Breast epithelium (tissue), 4 donors: ENCODE measurements around the gene CAPZA1. TPM values are rescaled to one million over a fixed set of nuclear protein-coding genes. Genes with fewer than 3 reads are reported as not detected.

Source experiments
- DNase-seq, 2 donors: peaks; one replicate each; pipeline ENCODE4 v3.0.0-alpha.2; 2019; ENCODE audit warnings: low spot score in 2 of 2
- H3K27ac ChIP-seq, 2 donors: fragments of 200-600 bp; sonication (generic) in 1 of 2; one replicate each; pipeline ENCODE4 v1.5.1; 2016 to 2019; ENCODE audit warnings: mild to moderate bottlenecking in 1 of 2
- H3K27me3 ChIP-seq, 2 donors: fragments of 200-600 bp; sonication (generic) in 1 of 2; one replicate each; pipeline versions ENCODE4 v1.5.1 to v1.6.0; 2017 to 2019; ENCODE audit warnings: control low read depth in 1 of 2, mild to moderate bottlenecking in 1 of 2
- H3K36me3 ChIP-seq: fragments of 200-600 bp; one replicate; pipeline ENCODE4 v1.5.1; 2019
- H3K4me1 ChIP-seq, 2 donors: fragments of 200-600 bp; sonication (generic); one replicate each; pipeline ENCODE4 v1.5.1; 2016 to 2019; ENCODE audit warnings: control low read depth in 1 of 2
- H3K4me3 ChIP-seq, 3 donors: fragments of 200-600 bp; sonication (generic); 1 replicate in 2 of 3; 2 replicates in 1 of 3; pipeline ENCODE4 v1.5.1; 2016 to 2019; ENCODE audit warnings: mild to moderate bottlenecking in 3 of 3, moderate library complexity in 2 of 3
- H3K9me3 ChIP-seq, 2 donors: fragments of 200-600 bp; sonication (generic) in 1 of 2; one replicate each; pipeline ENCODE4 v1.5.1; 2016 to 2019; ENCODE audit warnings: control low read depth in 1 of 2
- CTCF ChIP-seq, 3 donors: fragments of 450-650 bp; IDR thresholded peaks; one replicate each; pipeline ENCODE4 v1.5.1; 2016 to 2017; ENCODE audit warnings: antibody characterized with exemption in 3 of 3, mild to moderate bottlenecking in 3 of 3, moderate library complexity in 3 of 3
- POLR2A ChIP-seq: fragments of 450-650 bp; IDR thresholded peaks from one replicate; pipeline ENCODE4 v1.6.1; 2016; ENCODE audit warnings: antibody characterized with exemption, mild to moderate bottlenecking, moderate library complexity
- POLR2AphosphoS5 ChIP-seq, 3 donors: sonication (generic); formaldehyde crosslinking; IDR thresholded peaks; one replicate each; pipeline ENCODE4 v1.6.1; 2017; ENCODE audit warnings: antibody characterized with exemption in 3 of 3
- intact Hi-C: fragments of 100-400 bp; cut with DNase I; formaldehyde crosslinking; loops from one replicate; pipeline ENCODE4 v1.15.1; 2023; ENCODE audit warnings: low total_unique reads
- total RNA-seq, 3 donors: library from RNA; depleted of rRNA; stranded (reverse); fragments of >200 nt; gene quantifications; one replicate each; pipeline ENCODE4 v1.1.0, GENCODE V29; 2016

Gene CAPZA1
- total RNA-seq, 3 donors from 2014 or later, result 139 to 161 (median 142) TPM

- H3K27me3 ChIP-seq, result no peaks in the 10 kb centered on the region
- H3K4me3 ChIP-seq, result no peak overlapping the region
- no peak for DNase-seq
- H3K27ac ChIP-seq, result peak overlapping the region; percentile 65 to 71
- H3K4me1 ChIP-seq, result no peaks in the 10 kb centered on the region
- no peaks in the 10 kb centered on the region for H3K9me3 ChIP-seq
- TF ChIP-seq CTCF (IDR thresholded peaks at IDR 0.05), result no peak
- TF ChIP-seq POLR2AphosphoS5 (IDR thresholded peaks at IDR 0.05), result no peak
- no peak for TF ChIP-seq POLR2A
- intact Hi-C loops, result loop anchor here (10.0 kb wide), 1 partner anchor 1454 kb away; no protein-coding TSS in a partner anchor
- H3K36me3 ChIP-seq, result no peaks in the 10 kb centered on the region
These were observed 69.2 kb downstream of the CAPZA1 start for GRCh38 chr1:112688781-112689193.

GRCh38 chr1:112689196-112689841, 69.7 kb downstream of the CAPZA1 start:
- Histone ChIP-seq H3K4me3 (no peak overlapping the region), H3K36me3 (no peaks in the 10 kb centered on the region), H3K27me3 (no peaks in the 10 kb centered on the region), H3K4me1 (no peaks in the 10 kb centered on the region), H3K9me3 (no peaks in the 10 kb centered on the region), H3K27ac (peak overlapping the region in 1 of 2 donors; percentile 71)
- no peak for DNase-seq
- TF ChIP-seq POLR2AphosphoS5 (IDR thresholded peaks at IDR 0.05) (no peak), POLR2A (no peak), CTCF (IDR thresholded peaks at IDR 0.05) (no peak)
- intact Hi-C loops, result loop anchor here (10.0 kb wide), 1 partner anchor 1455 kb away; no protein-coding TSS in a partner anchor

GRCh38 chr1:112689842-112690237, 70.2 kb downstream of the CAPZA1 start:
- Histone ChIP-seq H3K4me3 (no peak overlapping the region), H3K4me1 (no peaks in the 10 kb centered on the region), H3K36me3 (no peaks in the 10 kb centered on the region), H3K27me3 (no peaks in the 10 kb centered on the region), H3K9me3 (no peaks in the 10 kb centered on the region), H3K27ac (peak overlapping the region in 1 of 2 donors; percentile 71)
- TF ChIP-seq POLR2AphosphoS5 (IDR thresholded peaks at IDR 0.05) (no peak), POLR2A (no peak), CTCF (IDR thresholded peaks at IDR 0.05) (no peak)
- intact Hi-C loops, result loop anchor here (10.0 kb wide), 2 partner anchors 955 to 1455 kb away; no protein-coding TSS in a partner anchor
- DNase-seq, result no peak

GRCh38 chr1:112692681-112693080, 73.0 kb downstream of the CAPZA1 start:
- TF ChIP-seq CTCF (IDR thresholded peaks at IDR 0.05) (no peak), POLR2A (no peak), POLR2AphosphoS5 (IDR thresholded peaks at IDR 0.05) (no peak)
- Histone ChIP-seq H3K27me3 (no peaks in the 10 kb centered on the region), H3K4me3 (no peak overlapping the region), H3K4me1 (no peaks in the 10 kb centered on the region), H3K36me3 (no peaks in the 10 kb centered on the region), H3K9me3 (no peaks in the 10 kb centered on the region), H3K27ac (no peak overlapping the region)
- DNase-seq, result no peak
- intact Hi-C loops, result loop anchor here (10.0 kb wide), 1 partner anchor 952 kb away; no protein-coding TSS in a partner anchor

GRCh38 chr1:112693821-112694220, 74.2 kb downstream of the CAPZA1 start:
- Histone ChIP-seq H3K27ac (no peak overlapping the region), H3K4me1 (peaks cover 0 to 6% of the 10 kb centered on the region in 2 donors), H3K4me3 (no peak overlapping the region), H3K27me3 (no peaks in the 10 kb centered on the region), H3K36me3 (no peaks in the 10 kb centered on the region), H3K9me3 (no peaks in the 10 kb centered on the region)
- intact Hi-C loops, result loop anchor here (10.0 kb wide), 1 partner anchor 951 kb away; no protein-coding TSS in a partner anchor
- no peak for DNase-seq
- TF ChIP-seq CTCF (IDR thresholded peaks at IDR 0.05), result no peak
- no peak for TF ChIP-seq POLR2AphosphoS5 (IDR thresholded peaks at IDR 0.05)
- no peak for TF ChIP-seq POLR2A
